HPDE6-E6E7 (cell line): ENCODE measurements around the gene LMNTD2.

Source experiments
- DNase-seq: peaks from one replicate; pipeline ENCODE4 v3.0.0; 2011; ENCODE audit warnings: missing footprints; ENCODE audit errors: extremely low spot score

The LMNTD2 gene, protein sequence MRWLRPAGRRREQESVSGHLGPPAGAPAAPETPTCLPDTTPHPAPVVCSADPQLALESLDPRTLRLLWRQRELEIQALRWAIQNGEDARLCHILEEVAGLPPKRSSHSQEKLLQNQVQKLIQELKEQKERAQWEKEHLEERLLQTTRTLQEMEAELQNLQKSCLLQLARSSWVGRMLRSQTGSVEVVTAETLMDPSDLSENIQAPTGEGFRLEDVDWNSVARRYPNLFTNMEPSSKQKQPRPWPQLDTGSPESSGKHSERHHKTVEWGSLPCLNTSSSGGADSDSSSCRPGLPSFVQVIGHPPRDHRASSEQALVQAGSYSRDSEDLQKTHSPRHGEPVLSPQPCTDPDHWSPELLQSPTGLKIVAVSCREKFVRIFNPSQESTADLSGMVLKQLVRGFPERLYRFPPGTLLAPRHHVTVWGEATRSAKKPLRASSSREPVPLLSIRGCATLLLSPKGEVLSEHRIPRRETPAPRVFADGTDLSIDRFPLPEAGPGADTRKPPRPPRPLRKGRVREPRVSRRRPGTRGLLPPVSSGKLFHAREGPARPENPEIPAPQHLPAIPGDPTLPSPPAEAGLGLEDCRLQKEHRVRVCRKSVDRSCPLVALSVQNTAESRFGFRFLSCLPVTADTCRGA

DNA sequence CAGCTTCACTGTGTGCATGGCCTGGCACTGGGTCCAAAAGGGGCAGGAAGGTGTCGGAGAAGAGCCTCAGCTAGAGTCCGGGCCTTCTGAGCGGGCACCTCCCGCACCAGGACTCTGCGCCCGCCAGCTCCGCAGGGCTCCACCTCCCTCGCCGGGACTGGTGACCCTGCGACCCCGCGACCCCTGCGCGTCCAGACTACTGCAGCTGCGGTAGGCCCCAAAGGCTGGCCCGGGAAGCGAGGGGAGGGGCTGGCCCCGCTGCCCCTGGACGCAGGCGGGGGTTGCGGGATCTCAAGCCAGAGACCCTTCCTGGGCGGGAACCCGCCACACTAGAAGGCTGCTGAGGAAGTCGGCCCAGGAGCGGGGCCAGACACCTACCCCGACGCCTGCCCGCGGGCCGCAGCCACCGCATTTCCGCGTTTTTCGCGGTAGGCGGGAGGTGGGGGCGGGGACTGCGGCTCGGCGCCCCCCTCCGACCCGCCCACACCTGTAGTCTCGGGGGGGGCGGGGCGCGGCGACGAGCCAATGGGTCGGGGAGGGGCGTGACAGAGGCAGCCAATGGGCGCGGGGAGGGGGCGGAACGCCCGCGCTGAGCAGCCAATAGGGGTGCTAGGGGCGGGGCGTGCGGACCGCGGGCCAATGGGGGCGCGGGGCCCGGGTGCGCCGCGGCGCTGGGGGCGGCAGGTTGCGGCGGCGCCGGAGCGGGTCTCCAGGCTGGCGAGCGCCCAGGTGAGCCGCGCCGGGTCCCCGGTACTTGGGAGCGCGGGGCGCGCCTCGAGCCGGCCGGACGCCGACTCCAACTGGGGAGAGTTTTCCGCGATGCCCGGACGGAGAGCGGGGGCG lies at the start of gene LMNTD2, which contains the start of gene RASSF7:
Gene LMNTD2 (minus strand): TSS at position 434 of the 843 bp plus-strand sequence. CDS start 22 bp downstream, at position 412.
Gene RASSF7 (plus strand): TSS at position 666 of the 843 bp plus-strand sequence. CDS start 799 bp downstream, outside the sequence.
- DNase-seq = peak; percentile 74

DNA sequence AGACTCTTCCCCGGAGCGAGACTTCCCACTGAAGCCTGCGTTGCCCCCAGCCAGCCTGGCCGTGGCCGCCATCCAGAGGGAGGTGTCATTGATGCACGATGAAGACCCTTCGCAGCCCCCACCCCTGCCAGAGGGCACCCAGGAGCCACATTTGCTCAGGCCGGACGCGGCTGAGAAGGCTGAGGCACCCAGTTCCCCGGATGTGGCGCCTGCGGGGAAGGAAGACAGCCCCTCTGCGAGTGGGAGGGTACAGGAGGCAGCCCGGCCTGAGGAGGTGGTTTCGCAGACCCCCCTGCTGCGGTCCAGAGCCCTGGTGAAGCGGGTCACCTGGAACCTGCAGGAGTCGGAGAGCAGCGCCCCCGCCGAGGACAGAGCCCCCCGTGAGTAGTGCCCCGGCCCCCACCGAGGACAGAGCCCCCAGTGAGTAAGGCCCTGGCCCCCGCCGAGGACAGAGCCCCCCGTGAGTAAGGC lies 48.8 kb upstream of the LMNTD2 start:
- DNase-seq = no peak

DNA sequence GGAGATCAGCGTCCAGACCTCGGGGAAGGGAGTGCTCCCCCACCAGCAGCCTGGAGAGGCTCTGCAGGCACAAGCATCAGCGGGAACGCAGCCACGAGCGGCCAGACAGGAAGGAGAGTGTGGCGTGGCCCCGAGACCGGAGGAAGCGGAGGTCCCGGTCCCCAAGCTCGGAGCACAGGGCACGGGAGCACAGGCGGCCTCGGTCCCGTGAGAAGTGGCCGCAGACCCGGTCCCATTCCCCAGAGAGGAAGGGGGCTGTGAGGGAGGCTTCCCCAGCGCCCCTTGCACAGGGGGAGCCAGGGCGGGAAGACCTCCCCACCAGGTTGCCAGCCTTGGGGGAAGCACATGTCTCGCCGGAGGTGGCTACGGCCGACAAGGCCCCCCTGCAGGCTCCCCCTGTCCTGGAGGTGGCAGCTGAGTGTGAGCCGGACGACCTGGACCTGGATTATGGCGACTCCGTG lies 48.3 kb upstream of the LMNTD2 start:
- no peak for DNase-seq

DNA sequence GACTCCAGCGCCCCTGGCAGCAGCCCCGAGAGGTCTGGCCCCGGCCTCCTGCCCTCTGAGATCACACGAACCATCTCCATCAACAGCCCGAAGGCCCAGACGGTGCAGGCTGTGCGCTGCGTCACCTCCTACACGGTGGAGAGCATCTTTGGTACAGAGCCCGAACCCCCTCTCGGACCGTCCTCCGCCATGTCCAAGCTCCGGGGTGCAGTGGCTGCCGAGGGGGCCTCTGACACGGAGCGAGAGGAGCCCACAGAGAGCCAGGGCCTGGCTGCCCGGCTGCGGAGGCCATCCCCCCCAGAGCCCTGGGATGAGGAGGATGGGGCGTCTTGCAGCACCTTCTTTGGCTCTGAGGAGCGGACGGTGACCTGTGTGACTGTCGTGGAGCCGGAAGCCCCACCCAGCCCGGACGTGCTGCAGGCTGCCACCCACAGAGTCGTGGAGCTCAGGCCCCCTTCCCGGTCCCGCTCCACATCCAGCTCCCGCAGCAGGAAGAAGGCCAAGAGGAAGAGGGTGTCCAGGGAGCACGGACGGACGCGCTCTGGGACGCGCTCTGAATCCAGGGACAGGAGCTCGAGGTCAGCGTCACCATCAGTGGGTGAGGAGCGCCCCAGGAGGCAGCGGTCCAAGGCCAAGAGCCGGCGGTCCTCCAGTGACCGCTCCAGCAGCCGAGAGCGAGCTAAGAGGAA lies 47.6 kb upstream of the LMNTD2 start:
- DNase-seq = no peak

DNA sequence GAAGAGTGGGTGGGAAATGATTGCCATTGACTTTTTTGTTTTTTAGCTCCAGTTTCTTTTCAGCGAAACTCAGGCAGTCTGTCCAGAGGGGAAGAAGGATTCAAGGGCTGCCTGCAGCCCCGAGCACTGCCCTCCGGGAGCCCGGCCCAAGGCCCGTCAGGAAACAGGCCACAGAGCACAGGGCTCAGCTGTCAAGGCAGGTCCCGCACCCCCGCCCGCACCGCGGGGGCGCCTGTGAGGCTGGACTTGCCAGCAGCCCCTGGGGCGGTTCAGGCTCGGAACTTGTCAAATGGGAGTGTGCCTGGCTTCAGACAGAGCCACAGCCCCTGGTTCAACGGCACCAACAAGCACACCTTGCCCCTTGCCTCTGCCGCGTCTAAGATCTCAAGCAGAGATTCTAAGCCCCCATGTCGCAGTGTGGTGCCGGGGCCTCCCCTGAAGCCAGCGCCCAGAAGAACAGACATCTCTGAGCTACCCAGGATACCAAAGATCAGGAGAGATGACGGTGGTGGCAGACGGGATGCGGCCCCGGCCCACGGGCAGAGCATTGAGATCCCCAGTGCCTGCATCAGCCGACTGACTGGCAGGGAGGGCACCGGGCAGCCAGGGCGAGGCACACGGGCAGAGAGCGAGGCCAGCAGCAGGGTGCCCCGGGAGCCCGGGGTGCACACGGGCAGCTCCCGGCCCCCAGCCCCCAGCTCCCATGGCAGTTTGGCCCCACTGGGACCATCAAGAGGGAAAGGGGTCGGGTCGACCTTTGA lies 46.7 kb upstream of the LMNTD2 start:
- no peak for DNase-seq

DNA sequence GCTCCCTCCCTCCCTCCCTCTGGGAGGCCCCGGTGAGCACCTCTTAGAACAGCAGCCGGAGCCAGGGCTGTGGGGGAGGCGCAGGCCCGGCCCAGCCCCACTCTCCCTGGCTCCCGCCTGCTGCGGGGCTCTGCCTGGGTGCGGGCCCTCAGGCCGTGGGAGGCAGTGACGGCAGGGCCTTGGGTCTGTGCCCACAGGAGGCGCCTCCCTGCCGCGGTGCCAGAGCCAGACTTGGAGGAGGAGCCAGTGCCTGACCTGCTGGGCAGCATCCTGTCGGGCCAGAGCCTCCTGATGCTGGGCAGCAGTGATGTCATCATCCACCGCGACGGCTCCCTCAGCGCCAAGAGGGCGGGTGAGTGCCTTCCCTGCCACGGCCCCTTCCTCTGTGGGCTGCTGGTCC lies 45.7 kb upstream of the LMNTD2 start:
- DNase-seq = no peak

DNA sequence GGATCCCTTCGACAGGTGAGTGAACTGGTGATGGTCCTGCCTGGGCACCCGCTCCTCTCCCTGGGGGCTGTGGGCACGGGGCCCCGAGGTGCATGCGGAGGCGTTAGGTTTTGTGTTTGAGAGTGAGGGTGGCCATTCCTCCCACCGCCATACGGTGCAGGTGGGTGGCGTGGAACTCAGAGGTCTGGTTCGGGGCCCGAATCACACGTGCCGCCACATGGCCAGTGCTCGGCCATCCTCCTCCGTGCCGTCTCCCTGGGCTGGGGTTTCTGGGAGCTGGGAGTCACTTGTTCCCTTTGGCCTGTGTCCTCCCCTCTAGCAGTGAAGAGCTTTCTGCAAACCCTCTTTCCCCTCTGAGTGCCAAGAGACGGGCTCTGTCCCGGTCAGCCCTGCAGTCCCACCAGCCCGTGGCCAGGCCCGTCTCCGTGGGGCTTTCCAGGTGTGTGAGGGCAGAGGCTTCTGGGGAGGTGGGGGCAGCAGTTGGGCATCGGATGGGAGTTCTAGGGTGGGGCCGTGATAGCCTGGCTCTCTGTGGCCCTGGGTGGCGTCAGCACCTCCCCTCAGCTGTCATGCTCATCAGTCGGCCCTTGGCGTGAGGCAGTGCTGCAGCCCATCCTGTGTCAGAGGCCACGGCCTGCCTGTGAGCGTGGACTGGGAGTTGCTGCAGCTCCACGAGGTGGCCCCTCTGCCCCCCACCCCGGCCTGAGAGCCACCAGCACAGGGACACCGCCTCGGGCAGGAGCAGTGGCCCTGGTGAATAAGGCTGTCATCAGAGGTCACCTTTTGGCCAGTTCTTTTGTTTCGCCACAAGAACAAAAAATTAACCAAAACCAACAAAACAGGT lies 45.0 kb upstream of the LMNTD2 start:
- no peak for DNase-seq

DNA sequence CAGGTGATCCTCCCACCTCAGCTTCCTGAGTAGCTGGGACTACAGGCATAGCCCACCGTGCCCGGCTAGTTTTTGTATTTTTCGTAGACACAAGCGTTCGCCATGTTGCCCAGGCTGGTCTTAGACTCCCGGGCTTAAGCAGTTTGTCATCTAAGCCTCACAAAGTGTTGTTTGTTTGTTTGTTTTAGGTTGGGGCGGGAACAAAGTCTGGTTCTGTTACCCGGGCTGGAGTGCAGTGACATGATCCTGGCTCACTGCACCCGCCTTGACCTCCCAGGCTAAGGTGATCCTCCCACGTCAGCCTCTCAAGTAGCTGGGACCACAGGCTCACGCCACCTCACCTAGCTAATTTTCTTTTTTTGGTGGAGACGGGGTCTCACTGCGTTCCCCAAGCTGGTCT lies 42.6 kb upstream of the LMNTD2 start:
- DNase-seq = no peak

DNA sequence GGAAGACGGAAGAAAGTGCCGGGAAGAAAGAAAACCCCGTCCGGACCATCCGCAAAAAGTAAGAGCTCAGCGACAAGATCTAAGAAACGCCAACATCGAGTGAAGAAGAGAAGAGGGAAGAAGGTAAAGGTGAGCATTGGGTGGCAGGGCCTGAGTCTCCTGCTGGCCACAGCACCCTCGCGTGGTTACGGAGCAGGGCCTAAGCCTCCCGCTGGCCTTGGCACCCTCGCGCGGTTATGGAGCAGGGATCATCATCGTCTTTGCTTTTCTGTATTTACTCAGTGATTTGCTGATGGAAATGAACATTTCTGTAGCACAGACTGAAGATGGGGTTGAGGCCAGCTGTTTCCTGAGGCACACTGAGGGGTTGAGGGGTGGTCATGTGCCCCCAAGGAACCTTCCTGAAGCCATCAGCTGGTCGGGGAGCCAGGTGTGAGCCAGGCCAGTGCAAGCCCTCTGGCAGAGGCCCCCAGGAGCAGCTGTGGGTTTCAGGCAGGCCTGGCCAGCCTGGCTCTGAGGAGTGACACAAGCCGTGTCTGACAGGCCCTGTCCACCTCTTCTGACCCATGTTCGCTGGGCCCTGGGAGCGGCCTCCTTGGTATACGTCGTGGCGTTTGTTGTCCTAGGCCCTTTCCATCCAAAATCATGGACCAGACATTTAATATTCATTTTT lies 41.2 kb upstream of the LMNTD2 start:
- no peak for DNase-seq

DNA sequence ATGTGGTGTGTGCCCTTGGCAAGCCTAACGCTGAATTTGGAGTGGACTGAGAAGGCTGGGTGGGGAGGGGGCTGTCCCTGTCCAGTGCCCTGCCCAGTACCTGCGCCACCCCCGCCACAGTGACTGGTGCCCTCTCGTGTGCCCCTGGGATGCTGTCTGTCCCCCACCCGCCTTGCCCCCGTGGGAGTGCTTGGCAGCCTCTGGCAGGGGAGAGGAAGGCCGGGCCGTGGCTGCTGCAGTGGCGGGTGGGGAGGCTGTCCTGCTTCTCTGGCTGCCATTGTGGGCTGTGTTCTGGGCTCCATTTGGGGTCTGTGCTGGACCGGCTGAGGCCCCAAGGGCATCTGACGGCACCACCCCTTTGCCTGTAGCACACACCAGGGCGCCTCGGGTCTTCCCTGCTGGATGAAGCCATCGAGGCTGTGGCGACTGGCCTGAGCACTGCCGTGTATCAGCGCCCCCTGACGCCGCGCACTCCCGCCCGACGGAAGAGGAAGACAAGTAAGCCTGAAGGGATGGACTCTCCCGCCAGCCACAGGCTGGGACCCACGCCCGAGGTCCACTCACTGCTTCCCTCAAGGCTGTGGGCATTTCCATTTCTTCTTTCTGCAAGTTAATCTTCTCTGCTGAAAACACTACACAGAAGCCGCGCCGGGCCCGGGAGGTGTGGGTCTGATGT lies 37.6 kb upstream of the LMNTD2 start:
- no peak for DNase-seq

DNA sequence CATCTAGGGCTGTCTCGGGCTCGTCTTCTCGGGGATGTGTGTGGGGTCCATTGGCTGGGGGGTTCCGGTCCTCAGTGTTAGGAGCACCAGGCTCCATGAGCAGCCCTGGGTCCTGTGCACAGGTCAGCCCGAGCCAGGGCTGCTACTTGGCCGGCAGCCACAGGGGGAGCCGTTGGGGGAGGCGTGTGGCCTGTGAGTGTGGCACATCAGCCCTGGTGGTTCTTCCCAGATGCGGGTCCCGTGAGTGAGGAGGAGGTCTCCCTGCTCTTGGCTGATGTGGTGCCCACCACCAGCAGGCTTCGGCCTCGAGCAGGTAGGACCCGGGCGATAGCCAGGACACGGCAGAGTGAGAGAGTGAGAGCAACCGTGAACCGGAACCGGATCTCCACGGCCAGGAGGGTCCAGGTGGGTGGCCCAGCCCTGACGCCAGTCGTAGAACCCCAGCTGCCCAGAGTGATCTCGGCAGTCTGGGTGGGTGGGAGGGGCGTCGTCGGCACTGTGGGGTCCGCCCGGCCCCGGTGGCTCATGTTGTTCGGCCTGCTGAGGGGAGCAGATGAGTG lies 36.7 kb upstream of the LMNTD2 start:
- no peak for DNase-seq

DNA sequence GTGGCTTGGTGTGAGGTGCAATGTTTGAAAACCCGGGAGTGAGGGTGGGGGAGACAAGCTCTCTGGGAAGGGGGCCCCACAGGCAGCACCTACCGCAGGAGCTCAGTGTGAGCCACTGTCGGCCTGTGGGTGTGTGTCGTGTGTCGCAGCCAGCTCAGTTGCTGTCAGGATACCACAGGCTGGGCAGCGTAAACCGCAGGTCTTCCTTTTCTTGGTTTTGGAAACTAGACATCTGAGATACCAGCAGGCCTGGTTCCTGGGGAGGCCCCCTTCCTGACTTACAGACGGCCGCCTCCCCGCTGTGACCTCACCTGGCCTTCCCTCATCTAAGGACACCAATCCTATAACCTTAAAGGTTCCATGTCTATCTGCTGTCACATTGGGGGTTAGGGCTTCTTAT lies 35.8 kb upstream of the LMNTD2 start:
- DNase-seq = no peak

DNA sequence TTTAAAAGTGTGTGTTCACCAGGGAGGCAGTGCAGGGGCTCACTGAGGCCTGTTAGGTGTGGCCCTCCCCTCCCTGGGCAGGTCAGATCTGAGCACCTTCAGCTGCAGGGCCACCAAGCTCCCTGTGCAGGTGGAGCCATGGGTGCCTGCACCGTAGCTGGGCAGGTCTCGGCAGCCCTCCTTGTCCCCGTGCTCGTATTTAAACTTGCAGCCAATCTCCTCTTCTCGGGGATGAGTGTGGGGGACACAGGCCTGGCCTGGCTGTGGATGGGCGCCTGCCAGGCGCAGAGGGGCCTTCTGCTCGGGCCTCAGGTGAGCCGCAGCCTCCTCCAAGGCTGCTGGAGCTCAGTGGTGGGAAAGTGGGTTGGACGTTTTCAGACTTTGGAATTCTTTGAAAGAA lies 34.9 kb upstream of the LMNTD2 start:
- DNase-seq = no peak

DNA sequence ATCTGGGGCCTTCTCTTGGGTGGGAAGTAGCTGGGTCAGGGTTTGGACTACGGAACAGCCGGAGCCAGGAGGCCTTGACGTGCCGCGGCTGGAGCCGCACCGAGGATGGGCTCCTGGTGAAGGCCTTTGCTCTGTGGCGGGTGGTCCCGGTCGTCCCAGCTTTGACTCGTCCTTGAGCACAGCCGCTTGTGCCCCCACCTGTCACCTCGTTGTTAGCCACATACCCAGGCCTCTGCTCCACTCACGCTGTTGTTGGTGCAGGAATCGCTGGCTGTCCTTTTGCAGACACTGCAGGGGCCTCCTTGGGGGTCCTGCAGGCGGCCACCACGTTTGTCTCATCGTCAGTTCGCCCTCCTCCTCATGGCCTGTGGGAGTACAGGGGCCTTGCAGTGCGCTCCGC lies 32.8 kb upstream of the LMNTD2 start:
- DNase-seq = no peak

DNA sequence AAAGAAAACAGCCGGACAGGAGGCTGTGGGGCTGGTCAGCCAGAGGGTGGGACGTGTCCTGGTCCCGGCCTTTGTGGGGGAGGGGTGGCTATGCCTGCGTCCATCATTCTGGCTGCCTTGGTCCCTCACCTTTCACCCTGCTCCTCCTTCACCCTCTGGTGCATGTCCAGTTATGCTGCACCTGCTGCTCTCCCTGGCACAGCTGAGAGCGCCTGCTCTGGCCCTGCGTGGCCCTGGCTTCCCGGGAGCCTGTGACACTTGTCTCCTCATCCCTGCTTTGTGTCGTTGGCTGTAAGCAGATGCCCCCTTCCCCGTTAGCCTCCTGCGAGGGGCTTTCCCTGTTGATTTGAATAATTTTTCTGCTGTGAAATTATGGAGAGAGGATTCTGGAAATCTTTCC lies 32.4 kb upstream of the LMNTD2 start:
- DNase-seq = no peak

DNA sequence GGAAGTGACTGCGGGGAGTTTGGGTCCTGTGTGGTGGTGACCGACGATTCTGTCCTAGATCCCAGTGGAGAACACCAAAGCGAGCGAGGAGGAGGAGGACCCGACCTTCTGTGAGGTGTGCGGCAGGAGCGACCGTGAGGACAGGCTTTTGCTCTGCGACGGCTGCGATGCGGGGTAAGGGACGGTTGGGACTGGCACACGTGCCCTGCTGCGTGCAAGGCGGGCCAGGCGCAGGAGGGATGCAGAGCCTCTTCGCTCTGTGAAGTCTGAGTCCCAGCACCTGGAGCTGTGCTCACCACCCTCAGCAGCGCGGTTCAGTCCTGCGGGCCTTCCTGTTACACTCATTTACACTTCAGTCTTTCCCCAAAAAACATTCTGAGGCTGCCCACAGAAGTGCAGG lies 32.0 kb upstream of the LMNTD2 start:
- DNase-seq = no peak

DNA sequence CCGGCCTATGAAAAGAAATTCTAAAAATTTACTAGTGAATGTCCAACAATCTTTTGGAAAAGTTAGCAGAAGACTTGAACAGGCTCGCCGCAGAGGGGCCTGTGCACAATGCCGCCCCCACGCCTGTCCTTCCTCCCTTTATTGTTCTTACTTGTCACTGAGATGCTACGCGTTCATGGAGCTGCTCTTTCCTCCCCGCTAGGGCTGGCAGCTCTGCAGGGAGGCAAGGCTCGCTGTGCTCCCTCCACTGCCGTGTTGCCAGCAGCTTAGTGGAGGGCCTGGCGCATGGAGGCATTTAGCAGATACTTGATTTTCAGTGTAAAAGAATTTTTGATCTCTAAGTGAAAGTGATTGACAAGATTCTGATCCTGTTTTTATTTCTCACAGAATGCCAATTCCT lies 30.5 kb upstream of the LMNTD2 start:
- no peak for DNase-seq

DNA sequence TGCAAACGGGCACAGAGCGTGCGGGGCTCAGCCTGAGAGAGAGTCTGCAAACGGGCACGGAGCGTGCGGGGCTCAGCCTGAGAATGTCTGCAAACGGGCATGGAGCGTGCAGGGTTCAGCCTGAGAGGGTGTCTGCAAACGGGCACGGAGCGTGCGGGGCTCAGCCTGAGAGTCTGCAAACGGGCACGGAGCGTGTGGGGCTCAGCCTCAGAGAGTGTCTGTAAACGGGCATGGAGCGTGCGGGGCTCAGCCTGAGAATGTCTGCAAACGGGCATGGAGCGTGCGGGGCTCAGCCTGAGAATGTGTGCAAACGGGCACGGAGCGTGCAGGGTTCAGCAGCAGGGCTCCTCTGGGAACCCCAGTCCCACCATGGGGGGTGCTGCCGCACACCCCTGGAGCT lies 29.3 kb upstream of the LMNTD2 start:
- no peak for DNase-seq
